Stimulated activated memory B cell treated with anti-CD40 and anti-IgM and Interleukin-4, amounts not matched to agents 10 μg/mL and 1 μg/mL and 100 μg/mL, for 72 hours (primary cell): ENCODE results near the gene PERM1.

ENCODE experiments used
- ATAC-seq: fragments of 150-1000 bp; cut with Tn5 transposase; 2 replicates; pipeline ENCODE4 v1.10.0; 2021
- H3K27ac Mint-ChIP-seq: one replicate; pipeline ENCODE4 v1.8.0; 2022; ENCODE audit warnings: mild to moderate bottlenecking, mixed read lengths
- H3K27me3 Mint-ChIP-seq: one replicate; pipeline ENCODE4 v1.8.0; 2022; ENCODE audit warnings: mixed read lengths
- H3K36me3 Mint-ChIP-seq: one replicate; pipeline ENCODE4 v1.8.0; 2022; ENCODE audit warnings: mixed read lengths
- H3K4me1 Mint-ChIP-seq: one replicate; pipeline ENCODE4 v1.8.0; 2022; ENCODE audit warnings: mixed read lengths
- H3K4me3 Mint-ChIP-seq: one replicate; pipeline ENCODE4 v1.8.0; 2022; ENCODE audit warnings: mild to moderate bottlenecking, moderate library complexity, mixed read lengths
- H3K9me3 Mint-ChIP-seq: one replicate; pipeline ENCODE4 v1.8.0; 2022; ENCODE audit warnings: mixed read lengths

Gene PERM1

GRCh38 chr1:934991-935750 is 46.7 kb downstream of the PERM1 start:
- peaks cover 8% of the 10 kb centered on the region for H3K4me1 Mint-ChIP-seq
- no peak for ATAC-seq
- H3K36me3 Mint-ChIP-seq = no peaks in the 10 kb centered on the region
- H3K9me3 Mint-ChIP-seq = no peaks in the 10 kb centered on the region
- no peak overlapping the region for H3K27ac Mint-ChIP-seq
- no peak overlapping the region for H3K4me3 Mint-ChIP-seq
- peaks cover 76% of the 10 kb centered on the region for H3K27me3 Mint-ChIP-seq

DNA sequence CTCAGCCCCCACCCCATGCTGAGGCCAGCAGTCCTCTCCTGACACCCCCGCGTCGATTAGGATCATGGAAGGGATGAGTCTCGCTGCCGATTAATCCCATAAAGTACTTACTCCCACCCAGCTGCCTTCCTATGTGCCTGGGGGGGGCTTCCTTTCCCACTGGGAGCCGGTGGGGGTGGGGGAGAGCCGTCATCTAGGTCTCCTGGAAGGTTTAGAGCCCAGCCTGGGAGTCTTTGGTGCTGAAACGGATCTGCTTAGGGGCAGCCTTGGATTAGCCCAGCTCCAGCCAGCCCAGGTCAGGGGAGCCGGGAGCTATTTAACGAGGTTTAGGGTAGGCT is 48.3 kb downstream of the PERM1 start:
- peaks cover 8% of the 10 kb centered on the region for H3K4me1 Mint-ChIP-seq
- peaks cover 75% of the 10 kb centered on the region for H3K27me3 Mint-ChIP-seq

GRCh38 chr1:932776-933602 is 48.9 kb downstream of the PERM1 start:
- H3K27ac Mint-ChIP-seq = no peak overlapping the region
- ATAC-seq = no peak
- no peak overlapping the region for H3K4me3 Mint-ChIP-seq
- H3K27me3 Mint-ChIP-seq = peaks cover 75% of the 10 kb centered on the region
- H3K4me1 Mint-ChIP-seq = peaks cover 8% of the 10 kb centered on the region
- H3K36me3 Mint-ChIP-seq = no peaks in the 10 kb centered on the region
- no peaks in the 10 kb centered on the region for H3K9me3 Mint-ChIP-seq

More for the DNA sequence above, 48.3 kb downstream of the PERM1 start:
- ATAC-seq = no peak
- Mint-ChIP-seq H3K9me3 (no peaks in the 10 kb centered on the region), H3K4me3 (no peak overlapping the region), H3K27ac (no peak overlapping the region), H3K36me3 (no peaks in the 10 kb centered on the region)

DNA sequence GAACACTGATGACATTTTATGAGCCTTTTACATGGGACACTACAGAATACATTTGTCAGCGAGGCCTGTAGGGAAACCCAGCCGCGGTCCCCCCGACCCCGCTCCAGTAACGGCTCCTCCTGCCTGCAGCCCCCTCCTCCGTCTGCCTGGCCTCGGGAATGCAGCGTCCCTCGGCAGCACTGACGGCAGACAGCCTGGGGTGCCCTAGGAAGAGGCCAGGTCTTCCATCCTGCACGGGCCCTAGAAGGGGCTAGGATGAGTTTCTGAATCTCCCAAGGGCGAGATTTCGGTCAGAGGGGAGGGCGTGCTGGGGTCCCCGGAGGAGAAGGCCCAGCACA is 49.8 kb downstream of the PERM1 start:
- no peak for ATAC-seq
- Mint-ChIP-seq H3K9me3 (no peaks in the 10 kb centered on the region), H3K36me3 (no peaks in the 10 kb centered on the region), H3K4me3 (no peak overlapping the region), H3K27ac (no peak overlapping the region), H3K27me3 (peaks cover 78% of the 10 kb centered on the region), H3K4me1 (peaks cover 8% of the 10 kb centered on the region)

DNA sequence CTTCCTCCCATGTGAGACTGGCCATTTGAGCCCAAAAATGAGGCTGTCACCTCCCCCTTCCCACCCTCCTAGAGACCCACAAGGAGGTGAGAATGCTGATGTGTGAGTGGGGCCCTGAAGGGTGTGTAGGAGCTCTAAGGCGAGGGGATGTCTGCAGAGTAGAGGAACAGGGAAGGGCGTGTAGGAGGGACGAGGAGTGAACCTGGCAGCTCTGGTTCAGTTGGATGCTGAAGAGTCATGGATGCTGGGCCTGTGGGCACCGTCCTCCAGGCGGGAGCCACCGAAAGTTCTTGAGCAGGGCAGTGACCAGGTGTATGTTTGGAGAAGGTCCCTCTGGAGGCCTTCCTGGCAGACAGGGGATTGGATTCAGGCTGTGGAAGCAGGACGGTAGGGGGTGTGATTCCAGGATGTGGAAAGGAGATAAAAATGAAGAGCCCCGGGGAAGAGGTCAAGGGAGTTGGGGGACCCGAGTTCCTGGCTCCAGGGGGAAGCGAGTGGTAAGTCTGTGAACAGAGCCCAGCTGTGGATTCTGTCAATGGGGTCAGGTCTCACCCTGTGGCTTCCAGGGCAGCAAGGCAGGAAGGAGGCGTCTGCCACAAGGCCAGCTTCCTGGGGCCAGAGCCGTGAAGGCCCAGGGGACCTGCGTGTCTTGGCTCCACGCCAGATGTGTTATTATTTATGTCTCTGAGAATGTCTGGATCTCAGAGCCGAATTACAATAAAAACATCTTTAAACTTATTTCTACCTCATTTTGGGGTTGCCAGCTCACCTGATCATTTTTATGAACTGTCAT is 50.3 kb downstream of the PERM1 start:
- no peak for ATAC-seq
- H3K4me1 Mint-ChIP-seq = peaks cover 8% of the 10 kb centered on the region
- no peak overlapping the region for H3K4me3 Mint-ChIP-seq
- no peak overlapping the region for H3K27ac Mint-ChIP-seq
- H3K36me3 Mint-ChIP-seq = no peaks in the 10 kb centered on the region
- peaks cover 83% of the 10 kb centered on the region for H3K27me3 Mint-ChIP-seq
- H3K9me3 Mint-ChIP-seq = no peaks in the 10 kb centered on the region

- ATAC-seq = no peak
- H3K27ac Mint-ChIP-seq = no peak overlapping the region
- no peaks in the 10 kb centered on the region for H3K9me3 Mint-ChIP-seq
- H3K27me3 Mint-ChIP-seq = peaks cover 89% of the 10 kb centered on the region
- H3K36me3 Mint-ChIP-seq = no peaks in the 10 kb centered on the region
- H3K4me3 Mint-ChIP-seq = no peak overlapping the region
- H3K4me1 Mint-ChIP-seq = peaks cover 12% of the 10 kb centered on the region
These were observed 51.2 kb downstream of the PERM1 start for GRCh38 chr1:930633-931138.

DNA sequence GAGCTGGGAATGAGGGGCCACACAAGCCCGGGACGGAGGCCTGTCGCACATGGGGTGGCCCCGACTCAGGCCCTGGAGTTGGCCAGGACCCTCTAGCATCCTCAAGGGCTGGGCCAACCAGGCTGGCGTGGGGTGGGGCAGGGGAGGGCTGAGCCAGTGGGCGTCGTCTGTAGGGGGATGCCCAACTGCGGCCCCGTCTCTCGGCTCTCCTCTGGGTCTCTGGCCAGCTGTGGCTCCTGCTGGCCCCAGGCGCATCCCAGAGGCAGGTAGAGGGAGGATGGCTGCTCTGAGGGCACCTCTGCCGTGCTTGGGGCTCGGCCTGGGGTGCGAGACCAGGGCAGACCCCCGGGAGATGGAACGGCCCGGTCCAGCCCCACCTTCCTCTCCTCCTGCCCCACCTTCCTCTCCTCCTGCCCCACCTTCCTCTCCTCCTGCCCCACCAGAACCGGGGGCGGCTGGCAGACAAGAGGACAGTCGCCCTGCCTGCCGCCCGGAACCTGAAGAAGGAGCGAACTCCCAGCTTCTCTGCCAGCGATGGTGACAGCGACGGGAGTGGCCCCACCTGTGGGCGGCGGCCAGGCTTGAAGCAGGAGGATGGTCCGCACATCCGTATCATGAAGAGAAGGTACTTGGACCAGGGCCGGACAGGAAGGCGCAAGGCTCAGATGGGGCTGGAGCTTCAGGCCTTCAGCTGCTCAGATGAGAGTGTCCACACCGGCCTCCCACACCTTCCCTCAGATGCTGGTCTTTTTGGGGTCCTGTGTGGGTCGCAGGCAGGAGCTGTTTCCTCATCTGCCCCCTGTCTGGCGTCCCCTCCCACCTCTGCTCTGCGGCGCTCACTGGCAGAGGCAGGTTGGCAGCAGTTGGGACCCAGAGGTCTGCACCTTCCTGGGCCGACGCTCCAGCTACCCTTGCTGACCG is 51.9 kb downstream of the PERM1 start:
- no peaks in the 10 kb centered on the region for H3K36me3 Mint-ChIP-seq
- no peaks in the 10 kb centered on the region for H3K9me3 Mint-ChIP-seq
- peaks cover 12% of the 10 kb centered on the region for H3K4me1 Mint-ChIP-seq
- H3K27me3 Mint-ChIP-seq = peaks cover 83% of the 10 kb centered on the region
- ATAC-seq = peak; percentile 2
- no peak overlapping the region for H3K27ac Mint-ChIP-seq
- no peak overlapping the region for H3K4me3 Mint-ChIP-seq

GRCh38 chr1:928825-929661 is 52.9 kb downstream of the PERM1 start:
- Mint-ChIP-seq H3K36me3 (no peaks in the 10 kb centered on the region), H3K27ac (no peak overlapping the region), H3K27me3 (peaks cover 78% of the 10 kb centered on the region), H3K4me3 (no peak overlapping the region), H3K4me1 (peaks cover 12% of the 10 kb centered on the region), H3K9me3 (no peaks in the 10 kb centered on the region)
- ATAC-seq = no peak

DNA sequence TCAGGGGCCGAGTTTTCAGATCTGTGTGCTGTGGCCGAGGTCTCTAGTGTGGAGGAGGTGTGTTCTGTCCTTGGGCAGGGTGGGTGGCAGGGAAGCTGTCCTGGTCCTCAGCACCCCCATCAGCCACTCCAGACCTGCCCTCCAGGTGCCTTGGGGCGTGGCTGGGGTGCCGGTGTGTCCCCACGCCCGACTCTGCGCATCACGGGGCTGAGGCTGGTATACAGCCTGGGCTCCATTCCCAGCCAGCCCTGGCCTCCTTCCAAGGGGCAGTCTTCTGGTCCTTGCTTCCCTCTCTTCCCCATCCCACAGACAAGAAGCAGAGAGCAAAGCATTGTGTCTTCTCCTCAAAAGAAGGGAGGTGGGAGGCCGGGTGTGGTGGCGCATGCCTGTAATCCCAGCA is 54.1 kb downstream of the PERM1 start:
- Mint-ChIP-seq H3K27ac (no peak overlapping the region), H3K9me3 (no peaks in the 10 kb centered on the region), H3K4me1 (peaks cover 20% of the 10 kb centered on the region), H3K27me3 (peaks cover 74% of the 10 kb centered on the region), H3K4me3 (no peak overlapping the region), H3K36me3 (no peaks in the 10 kb centered on the region)
- no peak for ATAC-seq

GRCh38 chr1:927234-927633 is 54.7 kb downstream of the PERM1 start:
- Mint-ChIP-seq H3K9me3 (no peaks in the 10 kb centered on the region), H3K27ac (no peak overlapping the region), H3K4me1 (peaks cover 25% of the 10 kb centered on the region), H3K4me3 (no peak overlapping the region), H3K36me3 (no peaks in the 10 kb centered on the region), H3K27me3 (peaks cover 74% of the 10 kb centered on the region)
- no peak for ATAC-seq

DNA sequence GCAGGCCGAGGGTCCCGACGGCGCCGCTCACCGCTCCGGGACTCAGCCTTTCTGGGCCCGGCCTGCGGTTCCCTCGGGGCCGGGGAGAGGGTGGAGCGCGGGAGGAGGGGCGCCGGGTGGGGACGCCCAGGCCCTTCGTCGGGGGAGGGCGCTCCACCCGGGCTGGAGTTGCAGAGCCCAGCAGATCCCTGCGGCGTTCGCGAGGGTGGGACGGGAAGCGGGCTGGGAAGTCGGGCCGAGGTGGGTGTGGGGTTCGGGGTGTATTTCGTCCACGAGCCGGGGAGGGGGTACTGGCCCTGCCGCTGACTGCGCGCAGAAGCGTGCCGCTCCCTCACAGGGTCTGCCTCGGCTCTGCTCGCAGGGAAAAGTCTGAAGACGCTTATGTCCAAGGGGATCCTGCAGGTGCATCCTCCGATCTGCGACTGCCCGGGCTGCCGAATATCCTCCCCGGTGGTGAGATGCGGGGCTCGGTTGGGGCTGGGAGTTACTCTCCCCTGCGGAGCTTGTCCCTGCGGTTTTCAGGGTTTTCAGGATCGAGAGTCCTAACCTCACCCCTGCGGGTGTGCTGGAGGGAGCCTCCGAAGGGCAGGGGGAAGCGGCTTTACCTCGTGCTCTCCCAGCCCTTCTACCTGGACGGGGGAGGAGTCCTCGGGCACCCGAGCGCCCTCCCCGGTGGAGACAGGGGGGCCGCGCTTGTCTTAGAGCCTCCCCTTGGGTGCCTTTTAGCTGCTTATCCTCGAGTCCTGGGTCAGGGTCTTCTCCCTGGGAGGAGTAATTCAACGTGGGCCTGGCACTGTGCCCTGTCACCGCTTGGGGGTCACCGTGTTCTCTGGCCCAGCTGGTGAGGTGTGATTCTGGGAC is 56.1 kb downstream of the PERM1 start:
- no peak for ATAC-seq
- Mint-ChIP-seq H3K27ac (no peak overlapping the region), H3K9me3 (no peaks in the 10 kb centered on the region), H3K27me3 (peaks cover 77% of the 10 kb centered on the region), H3K36me3 (no peaks in the 10 kb centered on the region), H3K4me1 (peaks cover 28% of the 10 kb centered on the region), H3K4me3 (peak overlapping the region; percentile 29)
